ENCODE data around the gene ARRDC2. TPM values are rescaled to one million over a fixed set of nuclear protein-coding genes. Genes with fewer than 3 reads are reported as not detected.

The ARRDC2 gene
- total RNA-seq (2014; rRNA removed; shearing (Covaris generic)) = 14.8 and 17.4 TPM in 2 replicates
- polyA plus RNA-seq (2015; cell fraction: cytosol; rRNA removed) = 19.6 and 22.4 TPM in 2 replicates
- polyA plus RNA-seq (2015; cell fraction: nucleus; rRNA removed) = 32.8 and 34.6 TPM in 2 replicates

DNA sequence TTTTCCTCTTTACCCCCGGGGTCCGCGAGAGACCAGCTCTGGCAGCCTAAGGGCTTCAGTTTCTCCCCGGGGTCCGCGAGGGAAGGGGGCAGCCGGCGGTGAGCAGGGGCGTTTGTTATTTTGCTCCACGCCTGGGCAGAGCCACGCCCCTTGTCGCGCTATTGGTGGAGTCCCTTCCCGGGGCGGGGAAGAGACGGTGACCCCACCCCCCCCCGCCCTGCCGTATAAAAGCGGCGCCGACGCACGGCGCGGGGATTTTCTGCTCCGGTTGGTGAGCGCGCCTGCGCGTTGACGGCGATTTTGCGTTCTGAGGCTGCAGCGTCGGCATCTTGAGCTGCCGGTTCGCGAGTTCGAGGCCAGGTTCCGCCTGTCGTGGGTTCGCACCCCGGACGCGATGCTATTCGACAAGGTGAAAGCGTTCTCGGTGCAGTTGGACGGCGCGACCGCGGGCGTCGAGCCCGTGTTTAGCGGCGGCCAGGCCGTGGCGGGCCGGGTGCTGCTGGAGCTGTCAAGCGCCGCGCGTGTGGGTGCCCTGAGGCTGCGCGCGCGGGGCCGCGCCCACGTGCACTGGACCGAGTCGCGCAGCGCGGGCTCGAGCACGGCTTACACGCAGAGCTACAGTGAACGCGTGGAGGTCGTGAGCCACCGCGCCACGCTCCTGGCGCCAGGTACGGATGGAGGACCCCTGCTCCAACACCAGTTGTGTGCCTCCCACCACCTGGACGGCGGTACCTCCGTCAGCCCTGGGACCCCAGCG, at the start of gene ARRDC2:
TSS of gene ARRDC2 (plus strand) at position 254 of the 757 bp plus-strand sequence. CDS start at position 395, 141 bp downstream.
- DNase-seq (ENCODE audit: low read depth, low spot score) = peak; percentile 75
- in situ Hi-C loops (cut with HindIII; ENCODE audit: low pct_unique_long_range_greater_than_20kb, low sequenced_read_pairs) = no loop called here

- in situ Hi-C loops (cut with HindIII; ENCODE audit: low pct_unique_long_range_greater_than_20kb, low sequenced_read_pairs) = no loop called here
- DNase-seq (ENCODE audit: low read depth, low spot score) = no peak
Measured at GRCh38 chr19:17963936-17964691, 43.9 kb upstream of the ARRDC2 start.

- DNase-seq (ENCODE audit: low read depth, low spot score) = no peak
- in situ Hi-C loops (cut with HindIII; ENCODE audit: low pct_unique_long_range_greater_than_20kb, low sequenced_read_pairs) = no loop called here
Measured at GRCh38 chr19:17965370-17966128, 42.4 kb upstream of the ARRDC2 start.

DNA sequence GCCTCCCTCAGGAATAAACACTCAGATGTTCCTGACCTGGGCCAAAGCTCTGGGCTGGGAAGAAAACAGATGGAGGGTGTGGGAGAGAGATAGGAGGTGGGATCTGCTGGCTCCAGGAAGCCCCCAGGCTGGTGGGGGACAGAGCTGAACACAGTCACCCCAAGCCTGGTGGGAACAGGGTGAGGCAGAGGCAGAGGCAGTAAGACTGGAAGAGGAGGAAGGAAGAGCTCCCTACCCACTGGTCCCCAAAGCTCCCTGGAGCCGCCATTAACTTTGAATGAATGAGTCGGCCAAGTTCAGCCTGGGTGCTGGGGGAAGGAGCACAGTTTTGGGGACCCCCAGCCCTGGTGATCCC, 41.9 kb upstream of the ARRDC2 start:
- no peak for DNase-seq (ENCODE audit: low read depth, low spot score)
- in situ Hi-C loops (cut with HindIII; ENCODE audit: low pct_unique_long_range_greater_than_20kb, low sequenced_read_pairs) = no loop called here

DNA sequence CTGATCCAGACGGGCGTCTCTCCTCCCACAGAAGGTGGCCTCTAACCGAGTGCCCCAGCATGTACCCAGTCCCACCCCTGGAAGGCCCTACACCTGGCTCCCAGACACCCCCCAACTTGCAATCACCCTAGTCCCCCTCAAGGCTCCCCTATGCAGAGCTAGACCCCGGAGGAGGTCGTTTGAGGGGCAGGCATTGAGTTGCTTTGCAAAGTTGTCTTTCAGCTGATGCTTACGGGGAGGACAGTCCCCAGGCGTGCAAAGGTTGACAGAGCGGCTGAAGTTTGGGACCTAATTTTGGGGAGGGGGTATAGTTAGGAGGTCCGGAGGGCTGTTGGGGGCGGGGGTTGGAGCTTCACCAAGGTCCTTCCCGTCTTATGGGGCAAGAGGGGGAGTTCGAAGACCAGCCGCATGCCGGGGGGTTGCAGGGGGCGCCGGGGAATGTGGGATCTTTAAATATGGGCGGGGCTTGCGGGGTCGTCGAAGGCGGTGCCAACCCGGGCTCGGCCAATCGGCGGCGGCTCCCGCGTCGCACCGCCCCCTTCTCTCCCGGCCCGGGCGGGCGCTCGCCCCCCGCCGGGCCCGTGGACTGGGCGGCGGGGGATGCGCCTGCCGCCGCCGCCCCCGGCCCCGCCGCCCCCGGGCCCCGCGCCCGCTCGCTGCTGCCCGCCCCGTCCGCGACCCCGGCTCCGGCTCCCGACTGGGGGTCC, 41.3 kb upstream of the ARRDC2 start, which contains the start of gene KCNN1:
TSS of gene KCNN1 (plus strand) at position 558 of the 707 bp plus-strand sequence. CDS start 6,782 bp downstream, outside the sequence.
- in situ Hi-C loops (cut with HindIII; ENCODE audit: low pct_unique_long_range_greater_than_20kb, low sequenced_read_pairs) = no loop called here
- peak; percentile 20 for DNase-seq (ENCODE audit: low read depth, low spot score)

GRCh38 chr19:17967257-17968051, 40.5 kb upstream of the ARRDC2 start:
- DNase-seq (ENCODE audit: low read depth, low spot score) = no peak

GRCh38 chr19:17968362-17968761, 39.6 kb upstream of the ARRDC2 start:
- no peak for DNase-seq (ENCODE audit: low read depth, low spot score)
- in situ Hi-C loops (cut with HindIII; ENCODE audit: low pct_unique_long_range_greater_than_20kb, low sequenced_read_pairs) = no loop called here

More at GRCh38 chr19:17967257-17968051, 40.5 kb upstream of the ARRDC2 start:
- in situ Hi-C loops (cut with HindIII; ENCODE audit: low pct_unique_long_range_greater_than_20kb, low sequenced_read_pairs) = no loop called here

- in situ Hi-C loops (cut with HindIII; ENCODE audit: low pct_unique_long_range_greater_than_20kb, low sequenced_read_pairs) = no loop called here
- DNase-seq (ENCODE audit: low read depth, low spot score) = no peak
Measured at GRCh38 chr19:17969096-17969792, 38.7 kb upstream of the ARRDC2 start.

DNA sequence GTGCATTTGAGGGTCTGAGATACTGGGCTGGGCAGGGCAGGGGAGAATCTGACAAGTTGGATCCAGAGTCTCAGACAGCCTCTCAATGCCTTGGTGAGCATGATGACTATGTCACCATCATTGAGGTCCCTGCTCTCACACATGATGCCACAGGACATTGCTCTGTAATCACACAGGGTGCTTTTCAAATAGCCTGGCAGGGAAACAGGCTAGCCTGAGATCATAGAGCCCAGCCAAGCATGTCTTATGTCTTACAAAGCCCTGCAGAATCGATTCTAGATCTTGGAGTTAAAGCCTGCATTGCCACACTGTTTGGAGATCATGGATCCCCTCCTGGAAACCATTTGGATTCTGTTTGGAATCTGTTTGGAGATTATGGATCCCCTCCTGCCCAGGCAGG, 35.7 kb upstream of the ARRDC2 start:
- in situ Hi-C loops (cut with HindIII; ENCODE audit: low pct_unique_long_range_greater_than_20kb, low sequenced_read_pairs) = no loop called here
- DNase-seq (ENCODE audit: low read depth, low spot score) = no peak

DNA sequence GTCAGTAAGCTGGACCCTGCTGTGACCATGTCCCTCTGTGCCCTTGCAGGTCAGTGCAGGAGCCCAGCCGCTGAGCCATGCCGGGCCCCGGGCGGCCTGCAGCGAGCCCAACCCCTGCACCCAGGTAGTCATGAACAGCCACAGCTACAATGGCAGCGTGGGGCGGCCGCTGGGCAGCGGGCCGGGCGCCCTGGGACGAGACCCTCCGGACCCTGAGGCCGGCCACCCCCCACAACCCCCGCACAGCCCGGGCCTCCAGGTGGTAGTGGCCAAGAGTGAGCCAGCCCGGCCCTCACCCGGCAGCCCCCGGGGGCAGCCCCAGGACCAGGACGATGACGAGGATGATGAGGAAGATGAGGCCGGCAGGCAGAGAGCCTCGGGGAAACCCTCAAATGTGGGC, 34.2 kb upstream of the ARRDC2 start:
- in situ Hi-C loops (cut with HindIII; ENCODE audit: low pct_unique_long_range_greater_than_20kb, low sequenced_read_pairs) = no loop called here

GRCh38 chr19:17974551-17974950, 33.4 kb upstream of the ARRDC2 start:
- in situ Hi-C loops (cut with HindIII; ENCODE audit: low pct_unique_long_range_greater_than_20kb, low sequenced_read_pairs) = no loop called here
- DNase-seq (ENCODE audit: low read depth, low spot score) = no peak

More for the DNA sequence above, 34.2 kb upstream of the ARRDC2 start:
- DNase-seq (ENCODE audit: low read depth, low spot score) = no peak

- in situ Hi-C loops (cut with HindIII; ENCODE audit: low pct_unique_long_range_greater_than_20kb, low sequenced_read_pairs) = no loop called here
- DNase-seq (ENCODE audit: low read depth, low spot score) = no peak
Measured at GRCh38 chr19:17975032-17975431, 32.9 kb upstream of the ARRDC2 start.

- in situ Hi-C loops (cut with HindIII; ENCODE audit: low pct_unique_long_range_greater_than_20kb, low sequenced_read_pairs) = no loop called here
- DNase-seq (ENCODE audit: low read depth, low spot score) = no peak
Measured at GRCh38 chr19:17977021-17977420, 30.9 kb upstream of the ARRDC2 start.

- DNase-seq (ENCODE audit: low read depth, low spot score) = no peak
- in situ Hi-C loops (cut with HindIII; ENCODE audit: low pct_unique_long_range_greater_than_20kb, low sequenced_read_pairs) = no loop called here
Measured at GRCh38 chr19:17977488-17977887, 30.5 kb upstream of the ARRDC2 start.

DNA sequence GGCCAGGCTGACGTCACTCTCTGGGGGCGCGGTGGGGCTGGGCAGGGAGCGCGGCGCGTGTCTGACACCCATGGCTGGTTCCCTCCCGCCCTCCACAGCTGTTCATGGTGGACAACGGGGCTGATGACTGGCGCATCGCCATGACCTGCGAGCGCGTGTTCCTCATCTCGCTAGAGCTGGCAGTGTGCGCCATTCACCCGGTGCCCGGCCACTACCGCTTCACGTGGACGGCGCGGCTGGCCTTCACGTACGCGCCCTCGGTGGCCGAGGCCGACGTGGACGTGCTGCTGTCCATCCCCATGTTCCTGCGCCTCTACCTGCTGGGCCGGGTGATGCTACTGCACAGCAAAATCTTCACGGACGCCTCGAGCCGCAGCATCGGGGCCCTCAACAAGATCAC, 26.4 kb upstream of the ARRDC2 start:
- DNase-seq (ENCODE audit: low read depth, low spot score) = no peak
- in situ Hi-C loops (cut with HindIII; ENCODE audit: low pct_unique_long_range_greater_than_20kb, low sequenced_read_pairs) = no loop called here

GRCh38 chr19:17982430-17982829, 25.5 kb upstream of the ARRDC2 start:
- in situ Hi-C loops (cut with HindIII; ENCODE audit: low pct_unique_long_range_greater_than_20kb, low sequenced_read_pairs) = no loop called here
- DNase-seq (ENCODE audit: low read depth, low spot score) = no peak
